GM18907 (cell line): Measurements from ENCODE around the gene CHD8.

Experiments
- ATAC-seq: cut with Tn5 transposase; IDR thresholded peaks from one replicate; pipeline ENCODE4 v1.9.1; 2021; ENCODE audit warnings: mild to moderate bottlenecking, moderate library complexity; ENCODE audit not compliant: unreplicated experiment

CHD8 gene

DNA sequence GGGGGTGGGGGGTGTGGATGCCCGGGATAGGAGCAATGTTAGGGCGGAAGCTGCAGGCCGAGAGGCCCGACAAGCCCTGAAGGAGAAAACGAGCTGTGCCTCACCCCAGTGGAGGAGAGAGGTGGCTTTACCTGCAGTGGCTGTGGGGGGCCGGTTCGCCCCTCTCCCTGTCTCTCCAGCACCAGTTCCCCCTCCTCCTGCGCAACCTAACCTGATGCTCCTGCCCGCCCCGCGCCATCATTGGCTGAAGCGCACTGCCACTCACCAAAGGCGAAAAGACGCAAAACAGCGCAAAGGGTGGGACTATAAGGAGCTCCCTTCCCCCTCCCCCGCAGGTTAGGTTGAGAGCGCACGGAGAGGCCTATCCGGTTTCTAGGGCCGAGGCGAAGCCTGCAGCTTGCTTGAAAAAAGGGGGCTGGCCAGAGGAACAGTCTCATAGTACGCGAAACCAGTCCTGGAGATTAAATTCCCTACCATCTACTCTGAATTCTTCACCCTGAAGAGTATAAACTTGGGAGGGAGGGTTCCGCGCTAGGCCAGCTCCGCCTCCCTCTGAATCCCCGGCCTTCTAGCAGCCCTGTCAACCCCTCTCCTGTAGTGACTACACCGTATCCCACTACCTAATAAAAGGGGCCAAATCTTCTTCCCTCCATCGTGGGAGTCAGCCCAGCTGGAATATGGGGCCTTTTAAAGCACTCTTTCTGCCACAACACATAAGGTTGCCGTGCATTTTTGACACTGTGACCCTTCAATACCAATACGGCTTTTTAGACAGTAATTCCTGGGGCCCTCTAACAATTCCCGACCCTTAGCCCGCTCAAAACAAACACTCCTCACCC lies 18.6 kb downstream of the CHD8 start:
- ATAC-seq, result peak; percentile 98

DNA sequence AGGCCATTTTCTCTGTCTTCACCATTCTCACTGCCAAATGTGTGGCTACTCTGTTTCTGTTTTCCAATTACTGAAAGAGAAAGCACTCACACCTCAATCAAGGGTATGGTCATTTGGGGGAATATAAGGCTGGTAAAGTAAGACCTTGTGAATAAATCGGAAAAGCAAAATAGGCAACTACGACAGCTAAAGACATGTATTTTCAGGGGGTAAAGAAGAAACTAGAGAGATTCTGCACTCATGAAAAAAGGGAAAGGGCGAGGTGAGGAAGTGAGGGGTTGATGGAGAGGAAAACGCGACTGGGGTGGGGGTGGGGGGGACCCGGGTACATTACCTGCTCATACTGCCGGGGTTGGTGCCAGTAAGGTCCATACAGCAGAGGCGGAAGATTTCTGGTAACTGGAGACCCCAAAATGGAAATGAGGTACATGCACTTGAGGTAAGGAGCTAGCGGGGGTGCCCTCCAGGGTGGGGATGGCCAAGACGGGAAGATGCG lies 19.3 kb downstream of the CHD8 start:
- ATAC-seq, result no peak

DNA sequence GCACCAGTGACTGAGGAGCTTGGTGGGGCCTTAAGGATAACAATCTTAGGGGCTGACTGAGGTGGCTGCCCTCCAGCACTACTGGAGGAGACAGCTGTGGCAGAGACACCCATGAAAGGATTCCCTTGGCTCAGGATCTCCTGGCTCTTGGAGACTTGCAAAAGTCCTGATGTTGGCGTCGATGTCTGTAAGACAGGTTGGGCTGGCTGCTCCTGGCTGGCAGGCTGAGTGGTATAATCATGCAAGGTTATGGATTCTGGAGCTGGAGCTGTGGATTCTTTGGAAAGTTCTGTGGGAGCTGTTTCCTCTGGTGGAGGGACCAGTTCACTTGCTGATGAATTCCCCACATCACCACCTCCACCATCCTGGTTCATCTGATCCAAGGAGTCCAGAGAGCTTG lies 24.8 kb downstream of the CHD8 start:
- no peak for ATAC-seq

DNA sequence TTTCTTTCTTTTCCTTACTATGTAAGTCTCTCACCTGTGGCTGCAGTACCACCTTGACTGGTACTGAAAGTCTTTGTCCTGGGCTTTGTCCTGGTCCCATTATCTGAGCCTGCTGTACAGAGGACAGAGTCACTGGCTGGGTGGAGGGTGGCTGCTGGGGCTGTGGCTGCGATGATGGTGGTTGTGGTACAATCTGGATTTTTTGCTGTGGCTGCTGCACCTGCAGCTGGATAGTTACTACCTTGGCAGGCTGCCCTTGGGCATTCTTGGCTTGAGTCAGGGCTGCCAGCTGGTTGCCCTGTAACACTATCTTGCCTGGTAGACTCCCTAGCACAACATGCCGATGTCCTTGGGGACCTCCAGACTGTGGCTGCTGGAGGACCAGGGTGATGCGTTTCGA lies 27.0 kb downstream of the CHD8 start:
- no peak for ATAC-seq

- ATAC-seq, result no peak
These were observed 29.2 kb downstream of the CHD8 start for GRCh38 chr14:21426692-21427091.

- ATAC-seq, result no peak
These were observed 36.4 kb downstream of the CHD8 start for GRCh38 chr14:21419528-21419927.

- ATAC-seq, result no peak
These were observed 40.6 kb downstream of the CHD8 start for GRCh38 chr14:21415329-21415728.

- no peak for ATAC-seq
These were observed 41.7 kb downstream of the CHD8 start for GRCh38 chr14:21414137-21414631.

DNA sequence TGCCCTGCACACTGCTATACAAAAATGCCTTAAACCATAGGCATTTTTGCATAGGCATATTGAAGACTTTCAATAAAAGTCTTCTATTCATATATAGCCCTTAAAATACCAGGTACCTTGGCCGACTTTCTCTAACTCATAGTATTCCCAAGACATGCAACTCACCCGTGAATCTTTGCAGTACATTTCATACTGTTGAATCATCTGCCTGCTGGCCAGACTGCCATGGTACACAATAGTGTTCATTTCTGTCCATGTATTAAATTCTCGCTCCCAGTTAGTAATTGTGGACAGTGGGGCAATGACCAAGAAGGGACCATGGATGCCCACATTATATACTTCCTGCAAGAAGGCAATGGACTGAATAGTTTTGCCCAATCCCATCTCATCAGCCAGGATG lies 47.8 kb downstream of the CHD8 start:
- ATAC-seq, result no peak

DNA sequence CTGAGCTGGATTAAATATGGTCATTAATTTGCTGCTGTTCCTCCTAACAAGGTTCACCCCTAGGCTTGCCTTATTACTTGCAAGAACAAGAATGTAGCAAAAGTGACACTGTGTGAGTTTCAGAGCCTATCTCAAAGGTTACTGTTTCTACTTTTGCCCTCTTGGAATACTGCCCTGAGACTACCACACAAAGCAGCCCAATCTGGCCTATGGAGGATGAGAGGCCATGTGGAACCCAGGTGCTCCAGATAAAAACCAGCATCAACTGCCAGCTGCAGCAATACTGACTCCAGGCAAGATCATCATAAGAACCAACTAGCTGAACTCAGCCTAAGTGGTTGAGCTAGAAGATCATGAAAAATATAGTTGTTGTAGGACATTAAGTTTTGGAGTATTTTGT lies 49.7 kb downstream of the CHD8 start:
- ATAC-seq, result no peak

DNA sequence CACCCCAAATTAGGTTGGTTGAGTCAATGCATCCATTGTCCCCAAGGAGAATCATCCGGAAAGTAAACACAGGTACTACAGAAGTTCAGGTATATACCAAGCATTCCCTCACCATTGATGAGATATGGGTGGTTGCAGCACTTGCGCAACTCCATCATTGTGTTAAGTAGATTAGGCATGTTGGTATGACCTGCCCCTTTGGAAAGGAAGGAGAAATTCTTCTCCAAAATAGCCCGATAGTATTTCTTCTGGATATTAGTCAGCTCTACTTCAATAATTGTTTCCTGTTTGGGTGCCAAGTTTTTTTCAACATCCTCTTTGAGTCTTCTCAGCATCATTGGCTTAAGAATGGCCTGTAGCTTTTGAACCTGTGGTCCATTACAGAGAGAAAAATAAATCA lies 50.8 kb downstream of the CHD8 start:
- ATAC-seq, result no peak

GRCh38 chr14:21399311-21399870 lies 56.5 kb downstream of the CHD8 start:
- no peak for ATAC-seq

- ATAC-seq, result no peak
These were observed 57.0 kb downstream of the CHD8 start for GRCh38 chr14:21398901-21399300.

DNA sequence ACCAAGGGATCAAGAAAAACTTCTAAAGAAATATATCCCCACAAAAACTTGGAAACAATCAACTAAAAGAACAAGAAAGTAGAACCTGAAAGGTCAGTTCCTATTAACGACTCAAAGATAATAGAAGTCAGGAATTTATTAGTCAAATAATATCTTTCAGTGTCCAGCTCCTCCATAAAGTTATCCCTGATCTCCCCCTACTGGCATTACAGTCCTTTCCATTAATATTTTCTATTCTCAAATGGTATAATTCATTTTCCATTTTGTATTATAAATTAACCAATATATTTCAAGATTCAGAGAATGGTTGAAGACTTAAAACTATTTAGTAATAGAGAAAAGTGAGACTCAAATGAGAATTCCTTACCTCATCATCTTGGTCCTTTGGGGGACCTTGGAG lies 60.5 kb downstream of the CHD8 start:
- ATAC-seq, result no peak

DNA sequence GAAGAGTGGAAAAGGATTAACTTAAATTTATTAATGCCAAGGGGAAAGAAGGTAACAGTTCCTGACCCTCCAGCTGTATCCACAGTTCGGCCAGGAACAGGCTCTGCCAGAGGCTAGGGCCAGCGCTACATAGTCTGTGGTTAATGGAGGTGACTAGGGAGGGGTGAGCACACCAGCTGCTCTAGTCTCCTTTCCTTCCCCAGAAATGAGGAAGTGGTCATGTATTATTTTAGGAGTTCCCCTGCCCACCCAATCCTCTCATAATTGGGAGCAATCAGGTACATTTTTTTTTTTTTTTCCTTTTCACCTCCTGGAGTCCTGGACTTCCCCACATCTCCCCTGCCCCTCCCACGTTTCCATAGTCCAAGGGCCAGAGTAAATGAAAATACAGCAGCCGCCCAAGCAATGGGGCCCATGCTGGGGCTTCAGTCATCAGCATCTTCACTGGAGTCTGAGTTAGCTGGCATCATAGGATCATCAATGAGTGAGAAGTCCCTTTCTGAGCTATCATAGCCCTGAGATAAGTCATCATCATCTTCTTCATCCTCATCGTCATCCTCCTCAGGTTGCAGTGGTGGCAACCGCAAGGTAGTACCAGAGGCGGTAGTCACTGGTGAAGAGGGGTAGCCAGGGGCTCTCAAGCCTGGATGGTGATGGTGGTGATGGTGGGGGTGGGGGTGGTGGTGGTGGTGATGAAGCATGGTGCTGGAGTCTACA lies 70.6 kb downstream of the CHD8 start:
- ATAC-seq, result no peak

- ATAC-seq, result peak; percentile 38
These were observed 71.5 kb downstream of the CHD8 start for GRCh38 chr14:21384494-21384851.

- ATAC-seq, result peak; percentile 91
These were observed 72.0 kb downstream of the CHD8 start, which contains the start of gene SUPT16H for GRCh38 chr14:21383848-21384493. Gene SUPT16H (minus strand): TSS chr14:21384019. CDS start chr14:21383927, 92 bp downstream.

DNA sequence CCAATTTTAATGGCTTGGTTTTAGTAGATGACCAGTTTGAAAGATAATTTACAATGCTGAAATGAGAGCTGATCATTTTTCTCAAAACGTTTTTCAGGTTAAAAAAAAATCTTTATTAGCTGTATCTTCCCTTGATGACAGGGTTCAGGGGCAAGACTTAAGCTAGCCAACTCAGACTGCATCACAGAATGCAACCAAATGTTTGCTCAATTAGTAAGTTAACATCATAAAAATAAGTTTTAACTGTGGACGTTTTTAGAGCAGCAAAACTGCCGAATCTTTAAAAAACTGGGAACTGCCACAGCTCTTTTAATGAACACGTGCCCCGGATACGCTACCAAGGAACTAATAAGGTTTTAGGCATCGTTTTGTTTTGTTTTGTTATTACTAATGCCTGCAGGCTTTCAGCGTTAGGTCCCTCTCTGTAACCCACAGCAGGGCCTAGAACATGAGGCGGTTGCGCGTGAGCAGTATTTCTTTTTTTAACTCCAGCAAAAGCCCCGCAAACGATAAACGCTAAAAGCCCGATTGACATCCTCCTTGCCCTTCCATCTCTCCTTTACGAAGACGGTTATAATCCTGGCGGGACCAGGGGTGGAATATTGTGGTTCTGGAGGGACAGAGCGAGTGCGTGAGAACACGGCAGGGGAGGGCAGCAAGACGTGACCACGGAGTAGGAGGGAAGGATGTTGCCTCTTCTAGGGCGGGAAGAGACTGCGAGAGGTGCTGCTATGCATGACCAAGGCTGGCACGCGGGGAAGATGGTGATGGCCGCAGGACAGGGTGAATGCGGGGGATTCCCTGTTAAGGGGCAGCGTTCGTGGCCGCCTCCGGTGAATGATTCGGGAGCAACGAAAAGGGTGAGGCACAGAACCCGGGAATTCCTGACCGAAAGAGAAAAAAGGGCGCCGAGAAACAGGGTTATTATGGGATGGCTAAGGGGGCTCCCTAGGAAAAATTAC lies 72.8 kb downstream of the CHD8 start:
- peak; percentile 34 for ATAC-seq

GRCh38 chr14:21382095-21382494 lies 73.8 kb downstream of the CHD8 start:
- no peak for ATAC-seq

DNA sequence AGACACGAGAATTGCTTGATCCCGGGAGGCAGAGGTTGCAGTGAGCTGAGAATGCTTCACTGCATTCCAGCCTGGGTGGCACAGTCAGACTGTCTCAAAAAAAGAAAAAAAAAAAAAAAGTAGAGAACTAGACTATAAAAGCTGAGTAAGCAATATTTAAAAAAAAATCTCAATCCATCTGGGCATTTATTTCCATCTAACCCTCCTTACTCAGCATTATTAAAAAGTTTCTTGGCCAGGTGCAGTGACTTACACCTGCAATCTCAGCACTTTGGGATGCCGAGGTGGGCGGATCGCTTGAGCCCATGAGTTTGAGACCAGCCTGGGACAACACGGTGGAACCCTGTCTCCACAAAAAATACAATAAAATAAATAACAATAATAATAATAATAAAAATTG lies 76.6 kb downstream of the CHD8 start:
- no peak for ATAC-seq
